Smooth muscle cell (in vitro differentiated cells): ENCODE results near the gene DPH7. TPM values are rescaled to one million over a fixed set of nuclear protein-coding genes. Genes with fewer than 3 reads are reported as not detected.
"Not testable (repeated sequence)": the region's sequence is repeated elsewhere in the genome, so short reads cannot be mapped to it uniquely, and the experiment has no call there.

ENCODE experiments used
- DNase-seq: peaks from one replicate; lab custom pipeline; 2025; ENCODE audit not compliant: unreplicated experiment; lab: John Stamatoyannopoulos, UW
- H2AFZ ChIP-seq: fragments of 200-600 bp; sonication (generic); 2 replicates; pipeline ENCODE4 v1.6.0; 2016; ENCODE audit warnings: antibody characterized with exemption, low read depth, mild to moderate bottlenecking
- H3F3A ChIP-seq: fragments of 200-600 bp; sonication (generic); 2 replicates; pipeline ENCODE4 v1.6.0; 2017; ENCODE audit warnings: antibody characterized with exemption, low read depth
- H3K27ac ChIP-seq: fragments of 200-600 bp; sonication (generic); 2 replicates; pipeline ENCODE4 v1.5.1; 2016; ENCODE audit warnings: low read depth, mild to moderate bottlenecking
- H3K27me3 ChIP-seq: fragments of 200-600 bp; sonication (generic); 2 replicates; pipeline ENCODE4 v1.6.1; 2016; ENCODE audit warnings: low read depth, mild to moderate bottlenecking
- H3K36me3 ChIP-seq: fragments of 200-600 bp; sonication (generic); 2 replicates; pipeline ENCODE4 v1.5.1; 2016; ENCODE audit warnings: low read depth
- H3K4me1 ChIP-seq: fragments of 200-600 bp; sonication (generic); 2 replicates; pipeline ENCODE4 v1.5.1; 2016; ENCODE audit warnings: low read depth
- H3K4me2 ChIP-seq: fragments of 200-600 bp; sonication (generic); 2 replicates; pipeline ENCODE4 v1.6.0; 2016; ENCODE audit warnings: mild to moderate bottlenecking
- H3K4me3 ChIP-seq: fragments of 200-600 bp; sonication (generic); 2 replicates; pipeline ENCODE4 v1.5.1; 2016; ENCODE audit warnings: mild to moderate bottlenecking
- H3K79me2 ChIP-seq: fragments of 200-600 bp; sonication (generic); 2 replicates; pipeline ENCODE4 v1.6.0; 2016; ENCODE audit warnings: low read depth, mild to moderate bottlenecking
- H3K9ac ChIP-seq: fragments of 200-600 bp; sonication (generic); 2 replicates; pipeline ENCODE4 v1.6.0; 2016; ENCODE audit warnings: low read depth
- H3K9me3 ChIP-seq: fragments of 200-600 bp; sonication (generic); replicated peaks from 2 replicates; pipeline ENCODE4 v1.5.1; 2016; ENCODE audit warnings: low read depth
- H4K20me1 ChIP-seq: fragments of 200-600 bp; sonication (generic); 2 replicates; pipeline ENCODE4 v1.6.0; 2016; ENCODE audit warnings: low read depth
- CTCF ChIP-seq: fragments of 200-600 bp; sonication (generic); IDR thresholded peaks from 2 replicates; pipeline ENCODE4 v1.5.1; 2017; ENCODE audit warnings: borderline replicate concordance, mild to moderate bottlenecking, antibody characterized with exemption; ENCODE audit not compliant: insufficient read depth, poor library complexity, severe bottlenecking
- WGBS: methylation state at CpG from one replicate; pipeline ENCODE4 v1.1.7; 2016; ENCODE audit warnings: low lambda C conversion rate; 5-methylcytosine and 5-hydroxymethylcytosine counted together
- polyA plus RNA-seq: library from polyadenylated mRNA; unstranded; fragments of >200 nt; fragmentation: Nextera tagmentation; extraction: Ambion mirVana; gene quantifications from 2 replicates; pipeline ENCODE4 v1.2.1, GENCODE V29; 2016
- total RNA-seq: library from RNA; depleted of rRNA; stranded (reverse); fragments of >200 nt; gene quantifications from 2 replicates; pipeline ENCODE4 v1.2.3, GENCODE V29; 2014

Gene DPH7
- total RNA-seq (14.1 and 18.2 TPM in 2 replicates), polyA plus RNA-seq (21.8 and 29.0 TPM in 2 replicates)

DNA sequence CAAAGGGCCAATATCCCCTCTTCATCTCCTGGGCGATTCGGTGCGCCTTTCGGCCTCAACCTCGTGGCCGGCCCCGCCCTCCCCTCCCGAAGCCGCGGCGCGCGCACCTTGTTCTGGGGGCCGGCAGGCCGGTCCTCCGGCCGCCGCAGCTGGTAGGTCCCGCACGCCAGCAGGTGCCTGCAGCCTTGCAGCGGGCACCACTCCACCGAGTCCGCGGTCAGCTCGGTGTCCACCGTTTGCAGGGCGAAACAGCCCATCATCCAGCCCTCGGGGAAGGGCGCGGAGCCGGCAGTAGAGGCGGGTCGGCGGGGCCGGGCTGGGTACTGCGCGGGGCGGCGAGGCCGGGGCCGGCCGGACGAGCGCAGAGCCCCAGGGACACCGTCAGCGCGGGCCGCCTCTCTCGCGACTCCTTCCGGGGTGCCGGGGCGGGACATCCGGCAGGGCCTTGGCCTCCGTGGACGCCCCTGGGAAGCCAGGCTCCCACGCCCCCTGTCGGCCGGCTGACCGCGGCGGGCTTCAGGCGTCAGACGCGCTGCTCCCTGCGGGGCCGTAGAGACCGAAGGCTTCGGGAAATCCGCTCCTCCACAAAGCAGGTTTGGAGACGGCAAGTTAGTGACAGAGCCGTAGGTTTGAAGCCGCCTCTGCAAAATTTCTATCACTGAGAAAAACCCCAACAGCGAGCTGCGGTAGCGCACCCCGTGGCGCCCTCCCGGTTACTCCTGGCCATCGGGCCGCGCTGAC, at the start of gene DPH7:
TSS of gene DPH7 (minus strand) at position 408 of the 741 bp plus-strand sequence. CDS start at position 260, 148 bp downstream.
- Histone ChIP-seq H3K36me3 (no peaks in the 10 kb centered on the region), H4K20me1 (peaks cover 12% of the 10 kb centered on the region), H3K4me3 (peak within 1 kb of the TSS; percentile 89), H3K4me2 (peak within 1 kb of the TSS; percentile 96), H3K9ac (peak within 1 kb of the TSS; percentile 72), H3K27me3 (no peaks in the 10 kb centered on the region), H3K27ac (peak within 1 kb of the TSS; percentile 40), H3K4me1 (peaks cover 11% of the 10 kb centered on the region), H3K79me2 (peaks cover 26% of the 10 kb centered on the region), H2AFZ (peak within 1 kb of the TSS; percentile 94), H3K9me3 (no peaks in the 10 kb centered on the region), H3F3A (no peaks in the 10 kb centered on the region)
- DNase-seq: peak; percentile 82
- WGBS: 3% methylated on average over 61 of the region's 82 CpGs
- peak; percentile 90 for TF ChIP-seq CTCF

GRCh38 chr9:137627406-137627805, 48.7 kb upstream of the DPH7 start:
- not testable (repeated sequence) for H3K27ac ChIP-seq, H3K9me3 ChIP-seq, H3K4me2 ChIP-seq, H3K36me3 ChIP-seq, H3K4me1 ChIP-seq, H3K9ac ChIP-seq, H3K4me3 ChIP-seq, H2AFZ ChIP-seq, H3K27me3 ChIP-seq, DNase-seq, H3F3A ChIP-seq
- H3K79me2 ChIP-seq: peaks cover 100% of the 10 kb centered on the region
- WGBS: 95% methylated on average over 14 of the region's 14 CpGs
- peaks cover 100% of the 10 kb centered on the region for H4K20me1 ChIP-seq

GRCh38 chr9:137626464-137626863, 47.7 kb upstream of the DPH7 start:
- Histone ChIP-seq H3K9ac (no peak overlapping the region), H3K79me2 (peaks cover 100% of the 10 kb centered on the region), H3K27ac (no peak overlapping the region), H4K20me1 (peaks cover 99% of the 10 kb centered on the region), H3F3A (no peaks in the 10 kb centered on the region), H3K4me1 (no peaks in the 10 kb centered on the region), H3K4me2 (no peak overlapping the region), H3K9me3 (no peaks in the 10 kb centered on the region), H2AFZ (no peak overlapping the region), H3K4me3 (no peak overlapping the region), H3K27me3 (no peaks in the 10 kb centered on the region), H3K36me3 (no peaks in the 10 kb centered on the region)
- WGBS: 97% methylated on average over 4 of the region's 4 CpGs
- no peak for TF ChIP-seq CTCF
- DNase-seq: no peak

- not testable (repeated sequence) for H3K9me3 ChIP-seq, DNase-seq, H3K4me2 ChIP-seq, H3K4me3 ChIP-seq, H3K9ac ChIP-seq, H3K27ac ChIP-seq, H2AFZ ChIP-seq, H3K27me3 ChIP-seq, H3K36me3 ChIP-seq
- peaks cover 15% of the 10 kb centered on the region for H3F3A ChIP-seq
- peaks cover 12% of the 10 kb centered on the region for H3K4me1 ChIP-seq
- peaks cover 90% of the 10 kb centered on the region for H3K79me2 ChIP-seq
- WGBS: 93% methylated on average over 8 of the region's 8 CpGs
- H4K20me1 ChIP-seq: peaks cover 78% of the 10 kb centered on the region
These were observed 43.5 kb upstream of the DPH7 start for GRCh38 chr9:137622211-137622610.
